H1 (cell line): ENCODE data around the gene GCKR. TPM values are rescaled to one million over a fixed set of nuclear protein-coding genes. Genes with fewer than 3 reads are reported as not detected.
A peak's percentile ranks its signal among the peaks of the same experiment; 100 is the strongest.

Experiments used
- CTCF ChIA-PET: fragments of 300-600 bp; sonication (Branson Sonifier 250); formaldehyde crosslinking; loops from one replicate; lab custom pipeline; 2021; ENCODE audit not compliant: partially characterized antibody; lab: Charles Lee
- POLR2A ChIA-PET: fragments of 300-600 bp; sonication (Branson Sonifier 250); formaldehyde crosslinking; loops from one replicate; lab custom pipeline; 2021; ENCODE audit warnings: inconsistent platforms; ENCODE audit not compliant: partially characterized antibody; lab: Charles Lee
- DNase-seq, 2 experiments: peaks; one replicate each; pipeline versions ENCODE4 v3.0.0 to v3.0.0-alpha.2; 2010 to 2022; ENCODE audit warnings: low spot score in 2 of 2, low read depth in 1 of 2, mixed read lengths in 1 of 2
- FAIRE-seq: peaks from 2 replicates; lab custom pipeline; 2011; peaks lifted over from hg19 to GRCh38; lab: Jason Lieb, UNC
- H2AFZ ChIP-seq: 2 replicates; pipeline ENCODE4 v1.8.1; 2012; ENCODE audit warnings: low read length, inconsistent platforms
- H2AK5ac ChIP-seq: 2 replicates; pipeline ENCODE4 v1.6.1; 2013; ENCODE audit warnings: low read depth, low read length
- H2BK120ac ChIP-seq: replicated peaks from 2 replicates; pipeline ENCODE3; 2013; ENCODE audit warnings: low read depth, low read length, inconsistent platforms
- H2BK12ac ChIP-seq: 2 replicates; pipeline ENCODE4 v1.6.1; 2013; ENCODE audit warnings: low read depth, low read length
- H2BK15ac ChIP-seq: 2 replicates; pipeline ENCODE4 v1.6.1; 2013; ENCODE audit warnings: low read length
- H2BK20ac ChIP-seq: 2 replicates; pipeline ENCODE4 v1.6.1; 2013; ENCODE audit warnings: low read length
- H2BK5ac ChIP-seq: 2 replicates; pipeline ENCODE4 v1.6.1; 2013; ENCODE audit warnings: low read depth, low read length
- H3K14ac ChIP-seq: 2 replicates; pipeline ENCODE4 v1.6.1; 2013; ENCODE audit warnings: inconsistent platforms; ENCODE audit not compliant: insufficient read length
- H3K18ac ChIP-seq: 2 replicates; pipeline ENCODE4 v1.6.1; 2013; ENCODE audit warnings: low read length; ENCODE audit errors: extremely low read depth
- H3K23ac ChIP-seq: 2 replicates; pipeline ENCODE4 v1.6.1; 2013; ENCODE audit warnings: inconsistent platforms; ENCODE audit not compliant: insufficient read length
- H3K23me2 ChIP-seq: 2 replicates; pipeline ENCODE4 v1.6.1; 2013; ENCODE audit warnings: low read depth, low read length
- H3K27ac ChIP-seq: 2 replicates; pipeline ENCODE4 v1.6.1; 2011; ENCODE audit warnings: low read depth, low read length, inconsistent platforms
- H3K27me3 ChIP-seq, 4 experiments: replicated peaks in 1 of 4; 1 replicate in 1 of 4; 2 replicates in 3 of 4; pipeline versions ENCODE4 v1.6.1 to v1.8.1; 2011 to 2013; ENCODE audit warnings: low read length in 3 of 4, mild to moderate bottlenecking in 3 of 4, inconsistent platforms in 2 of 4, mixed read lengths in 2 of 4, moderate library complexity in 1 of 4; ENCODE audit not compliant: control insufficient read depth in 3 of 4, insufficient read depth in 3 of 4; ENCODE audit errors: extremely low read depth in 1 of 4
- H3K36me3 ChIP-seq, 4 experiments: 2 replicates each; pipeline versions ENCODE4 v1.6.1 to v1.8.1; 2011 to 2013; ENCODE audit warnings: mild to moderate bottlenecking in 4 of 4, low read length in 3 of 4, moderate library complexity in 2 of 4, control low read depth in 1 of 4, inconsistent platforms in 1 of 4; ENCODE audit not compliant: insufficient read depth in 4 of 4, control insufficient read depth in 2 of 4
- H3K4ac ChIP-seq: replicated peaks from 2 replicates; pipeline ENCODE3; 2013; ENCODE audit warnings: low read length, low read depth, mixed read lengths, inconsistent platforms; ENCODE audit not compliant: insufficient read length
- H3K4me1 ChIP-seq, 4 experiments: replicated peaks in 1 of 4; 1 replicate in 1 of 4; 2 replicates in 3 of 4; pipeline versions ENCODE4 v1.6.1 to v1.8.1; 2011 to 2013; ENCODE audit warnings: low read length in 3 of 4, inconsistent platforms in 2 of 4, mixed read lengths in 1 of 4; ENCODE audit not compliant: insufficient read depth in 4 of 4, control insufficient read depth in 3 of 4
- H3K4me2 ChIP-seq, 2 experiments: 2 replicates each; pipeline versions ENCODE4 v1.6.1 to v1.8.1; 2011 to 2013; ENCODE audit warnings: low read depth in 2 of 2, low read length in 2 of 2, control low read depth in 1 of 2, inconsistent platforms in 1 of 2, mild to moderate bottlenecking in 1 of 2; ENCODE audit not compliant: insufficient read depth in 1 of 2
- H3K4me3 ChIP-seq, 4 experiments: fragments of 200-600, 300-600 bp in 1 of 4; sonication (generic), shearing (Covaris generic), sonication (Bioruptor Twin) in 1 of 4; 2 replicates each; pipeline versions ENCODE4 v1.5.1 to v1.8.1; 2011 to 2016; ENCODE audit warnings: low read length in 4 of 4, low read depth in 3 of 4, control low read depth in 2 of 4, inconsistent platforms in 2 of 4, mild to moderate bottlenecking in 2 of 4, mixed read lengths in 1 of 4, moderate library complexity in 1 of 4; ENCODE audit not compliant: insufficient read depth in 2 of 4; ENCODE audit errors: extremely low read depth in 1 of 4
- H3K56ac ChIP-seq: replicated peaks from 2 replicates; pipeline ENCODE3; 2013; ENCODE audit warnings: low read depth, mild to moderate bottlenecking, mixed read lengths, low read length, inconsistent platforms; ENCODE audit not compliant: insufficient read length
- H3K79me1 ChIP-seq: 2 replicates; pipeline ENCODE4 v1.6.1; 2013; ENCODE audit warnings: low read depth, low read length, control low read depth
- H3K79me2 ChIP-seq, 2 experiments: 2 replicates each; pipeline versions ENCODE4 v1.6.1 to v1.8.1; 2012 to 2013; ENCODE audit warnings: low read length in 2 of 2, mild to moderate bottlenecking in 2 of 2, inconsistent platforms in 1 of 2; ENCODE audit not compliant: insufficient read depth in 2 of 2, control insufficient read depth in 1 of 2
- H3K9ac ChIP-seq, 4 experiments: replicated peaks in 1 of 4; 1 replicate in 1 of 4; 2 replicates in 3 of 4; pipeline versions ENCODE4 v1.6.1 to v1.8.1; 2011 to 2013; ENCODE audit warnings: low read depth in 3 of 4, low read length in 3 of 4, control low read depth in 2 of 4, mild to moderate bottlenecking in 2 of 4, moderate library complexity in 2 of 4, inconsistent platforms in 1 of 4; ENCODE audit errors: extremely low read depth in 1 of 4
- H3K9me3 ChIP-seq, 2 experiments: 2 replicates each; pipeline versions ENCODE4 v1.6.1 to v1.8.1; 2012 to 2013; ENCODE audit warnings: mild to moderate bottlenecking in 2 of 2, moderate library complexity in 2 of 2, control low read depth in 1 of 2, inconsistent platforms in 1 of 2, low read depth in 1 of 2, low read length in 1 of 2, mixed read lengths in 1 of 2; ENCODE audit not compliant: insufficient read depth in 2 of 2
- H4K20me1 ChIP-seq, 2 experiments: replicated peaks in 1 of 2; 2 replicates each; pipeline versions ENCODE3 to v1.8.1; 2011 to 2013; ENCODE audit warnings: inconsistent platforms in 2 of 2, low read length in 2 of 2, mild to moderate bottlenecking in 1 of 2; ENCODE audit not compliant: insufficient read depth in 2 of 2, control insufficient read depth in 1 of 2
- H4K5ac ChIP-seq: 2 replicates; pipeline ENCODE4 v1.6.1; 2013; ENCODE audit warnings: low read length, low read depth, mixed read lengths, inconsistent platforms; ENCODE audit not compliant: insufficient read length
- H4K8ac ChIP-seq: 2 replicates; pipeline ENCODE4 v1.8.0; 2013; ENCODE audit warnings: mild to moderate bottlenecking, moderate library complexity, low read length, inconsistent platforms; ENCODE audit not compliant: insufficient read depth; ENCODE audit errors: extremely low read depth
- H4K91ac ChIP-seq: replicated peaks from 2 replicates; pipeline ENCODE3; 2013; ENCODE audit warnings: low read length, mixed read lengths, inconsistent platforms; ENCODE audit not compliant: insufficient read length
- HDAC2 ChIP-seq, 2 experiments: fragments of 300-600 bp in 1 of 2; sonication (generic) in 1 of 2; IDR thresholded peaks; 2 replicates each; pipeline ENCODE4 v1.6.1; 2011 to 2012; ENCODE audit warnings: low read depth in 2 of 2, low read length in 2 of 2, mild to moderate bottlenecking in 2 of 2, moderate library complexity in 2 of 2, borderline replicate concordance in 1 of 2, inconsistent platforms in 1 of 2
- POLR2A ChIP-seq, 2 experiments: IDR thresholded peaks; 1 replicate in 1 of 2; 2 replicates in 1 of 2; pipeline ENCODE4 v1.6.1; 2011; ENCODE audit warnings: low read depth in 2 of 2, low read length in 2 of 2, mild to moderate bottlenecking in 2 of 2; ENCODE audit errors: control extremely low read depth in 1 of 2
- POLR2AphosphoS5 ChIP-seq: IDR thresholded peaks from 2 replicates; pipeline ENCODE4 v1.6.1; 2011; ENCODE audit warnings: low read depth, low read length
- TCF12 ChIP-seq: IDR thresholded peaks from 2 replicates; pipeline ENCODE4 v1.6.1; 2011; ENCODE audit warnings: low read depth, mild to moderate bottlenecking, low read length
- WGBS, 2 experiments: shearing (Covaris generic) in 1 of 2; methylation state at CpG; one replicate each; pipeline versions ENCODE4 v1.1.6 to v1.1.7; 2013 to 2015; ENCODE audit warnings: low lambda C conversion rate in 2 of 2, mixed read lengths in 2 of 2, inconsistent platforms in 1 of 2, low coverage in 1 of 2, missing lambda C conversion rate in 1 of 2; ENCODE audit not compliant: insufficient replicate concordance in 2 of 2, insufficient coverage in 1 of 2, insufficient read length in 1 of 2; ENCODE audit errors: extremely low coverage in 1 of 2, missing lambda C conversion rate in 1 of 2; 5-methylcytosine and 5-hydroxymethylcytosine counted together
- polyA plus RNA-seq, 7 experiments: library from polyadenylated mRNA; depleted of rRNA in 3 of 7; stranded (reverse) in 5 of 7; unstranded in 2 of 7; fragments of >200 nt in 5 of 7; fragments of 200-250 nt in 2 of 7; gene quantifications; 1 replicate in 5 of 7; 2 replicates in 1 of 7; 4 replicates in 1 of 7; pipeline versions ENCODE4 v1.2.1 to v1.2.3, GENCODE V29; 2011 to 2013; ENCODE audit warnings: missing spikeins in 2 of 7, mixed read lengths in 2 of 7
- total RNA-seq: library from RNA; stranded (reverse); fragmentation: NEBNext Ultra II Directional; extraction: Animal tissue kit (Norgen Biotek cat#: 25700); gene quantifications from 2 replicates; pipeline ENCODE4 v1.2.1, GENCODE V29; 2021
- TF ChIP-seq, protein P1 (sequence below): IDR thresholded peaks from 2 replicates; pipeline ENCODE4 v1.6.1; 2012; ENCODE audit warnings: inconsistent platforms

GCKR gene
- total and polyA plus RNA-seq, 2 of the 8 experiments (the other 6 are each of a cell fraction or from before 2014, with no cell fraction given) = 0.30 to 1.2 TPM

DNA sequence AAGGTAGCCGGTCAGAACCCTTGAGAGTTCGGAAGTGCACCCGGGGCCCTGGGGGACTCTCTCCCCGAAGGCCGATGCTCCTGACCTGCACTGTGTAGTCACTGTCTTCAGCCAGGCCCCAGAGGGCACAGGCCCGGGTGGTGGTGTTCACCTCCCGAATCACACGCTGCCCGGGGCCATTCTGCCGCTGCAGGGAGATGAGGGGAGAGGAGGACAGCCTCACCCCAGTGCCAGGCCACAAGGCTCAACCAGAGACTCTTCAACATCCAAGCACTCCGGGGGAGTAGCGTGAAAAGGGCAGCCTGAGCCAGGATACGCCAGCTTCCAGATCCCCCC lies 2.7 kb upstream of the GCKR start:
- no peak overlapping the region for H4K8ac ChIP-seq
- no peak overlapping the region for H2BK120ac ChIP-seq
- no peak overlapping the region for H3K18ac ChIP-seq
- CTCF ChIA-PET = interaction anchor here (1.2 kb wide), 1 partner anchor 122 kb away, joined by 4 read pairs; no protein-coding TSS in a partner anchor
- H3K36me3 ChIP-seq = no peaks in the 10 kb centered on the region
- FAIRE-seq (no peak), DNase-seq (no peak)
- no peak overlapping the region for H3K4ac ChIP-seq
- no peak for TF ChIP-seq POLR2AphosphoS5
- TF ChIP-seq, protein P1, sequence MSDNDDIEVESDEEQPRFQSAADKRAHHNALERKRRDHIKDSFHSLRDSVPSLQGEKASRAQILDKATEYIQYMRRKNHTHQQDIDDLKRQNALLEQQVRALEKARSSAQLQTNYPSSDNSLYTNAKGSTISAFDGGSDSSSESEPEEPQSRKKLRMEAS = no peak
- no peak for TF ChIP-seq HDAC2 (IDR thresholded peaks at IDR 0.05; ENCODE audit: borderline replicate concordance in 1 of 2, low read depth in 2 of 2, low read length in 2 of 2)
- TF ChIP-seq TCF12 = no peak
- no peak for TF ChIP-seq POLR2A (IDR thresholded peaks at IDR 0.05; ENCODE audit: control extremely low read depth in 1 of 2, low read depth in 2 of 2, low read length in 2 of 2)
- peak overlapping the region; percentile 70; the same call in 1 of the 2 replicates for H2AFZ ChIP-seq
- H3K27me3 ChIP-seq = peaks cover 0 to 9% (median 7%) of the 10 kb centered on the region in 4 experiments; a peak in 5 of 7 replicates
- H4K91ac ChIP-seq = no peak overlapping the region
- H3K79me2 ChIP-seq = no peaks in the 10 kb centered on the region
- no peak overlapping the region for H2BK15ac ChIP-seq
- no peak overlapping the region for H2AK5ac ChIP-seq
- WGBS, 2 experiments = 76% methylated on average over 8 of the region's 13 CpGs; no CpG with 5 or more reads in 1 of the 2 experiments
- H3K56ac ChIP-seq = no peak overlapping the region
- no peaks in the 10 kb centered on the region; the same call in 1 of the 2 replicates for H3K79me1 ChIP-seq
- H3K27ac ChIP-seq = no peak overlapping the region
- H3K23me2 ChIP-seq = peaks cover 16% of the 10 kb centered on the region
- POLR2A ChIA-PET = interaction anchor here (0.6 to 2.0 kb wide), 7 partner anchors 10 to 170 kb away, joined by 3 to 6 read pairs (median 4); partner anchors contain the start of genes CCDC121, GPN1, SLC4A1AP and SUPT7L
- peak overlapping the region; percentile 61 to 100 for H3K4me2 ChIP-seq
- peaks cover 3 to 15% (median 4%) of the 10 kb centered on the region in 4 experiments for H3K4me1 ChIP-seq
- no peaks in the 10 kb centered on the region; a peak in 1 of 4 replicates for H3K9me3 ChIP-seq
- H2BK5ac ChIP-seq = no peak overlapping the region
- no peak overlapping the region for H3K9ac ChIP-seq
- H3K14ac ChIP-seq = no peak overlapping the region
- peak overlapping the region; percentile 52 to 96 (median 76); a peak in 5 of 8 replicates for H3K4me3 ChIP-seq
- H4K5ac ChIP-seq = no peak overlapping the region
- H3K23ac ChIP-seq = no peak overlapping the region
- no peak overlapping the region for H2BK20ac ChIP-seq
- no peak overlapping the region for H2BK12ac ChIP-seq
- H4K20me1 ChIP-seq = no peaks in the 10 kb centered on the region
